Measurements from ENCODE around the gene SASH1.

- no peak for TF ChIP-seq CTCF (IDR thresholded peaks at IDR 0.05; ENCODE audit: low read length)
- no peak for TF ChIP-seq EZH2phosphoT487 (IDR thresholded peaks at IDR 0.05; ENCODE audit: low read length)
- TF ChIP-seq EZH2 (optimal IDR thresholded peaks at IDR 0.05; ENCODE audit: low read depth, low read length), result no peak
These were observed 16.6 kb downstream of the SASH1 start for GRCh38 chr6:148359228-148359627.
